ENCODE data around the gene OR2A25. TPM values are rescaled to one million over a fixed set of nuclear protein-coding genes. Genes with fewer than 3 reads are reported as not detected.

The OR2A25 gene
- total and polyA plus RNA-seq, 8 donors = 0.12 TPM; not detected in 7

GRCh38 chr7:144109283-144109682, 39.7 kb downstream of the OR2A25 start, which contains the start of gene OR2A2:
TSS of gene OR2A2 (plus strand) at chr7:144109583. CDS start at chr7:144109583, 0 bp downstream.
- no peak for DNase-seq
- no peaks in the 10 kb centered on the region for H3K9me3 ChIP-seq
- H3K27ac ChIP-seq = no peak within 1 kb of the TSS
- no peaks in the 10 kb centered on the region for H3K27me3 ChIP-seq
- TF ChIP-seq, protein P1, sequence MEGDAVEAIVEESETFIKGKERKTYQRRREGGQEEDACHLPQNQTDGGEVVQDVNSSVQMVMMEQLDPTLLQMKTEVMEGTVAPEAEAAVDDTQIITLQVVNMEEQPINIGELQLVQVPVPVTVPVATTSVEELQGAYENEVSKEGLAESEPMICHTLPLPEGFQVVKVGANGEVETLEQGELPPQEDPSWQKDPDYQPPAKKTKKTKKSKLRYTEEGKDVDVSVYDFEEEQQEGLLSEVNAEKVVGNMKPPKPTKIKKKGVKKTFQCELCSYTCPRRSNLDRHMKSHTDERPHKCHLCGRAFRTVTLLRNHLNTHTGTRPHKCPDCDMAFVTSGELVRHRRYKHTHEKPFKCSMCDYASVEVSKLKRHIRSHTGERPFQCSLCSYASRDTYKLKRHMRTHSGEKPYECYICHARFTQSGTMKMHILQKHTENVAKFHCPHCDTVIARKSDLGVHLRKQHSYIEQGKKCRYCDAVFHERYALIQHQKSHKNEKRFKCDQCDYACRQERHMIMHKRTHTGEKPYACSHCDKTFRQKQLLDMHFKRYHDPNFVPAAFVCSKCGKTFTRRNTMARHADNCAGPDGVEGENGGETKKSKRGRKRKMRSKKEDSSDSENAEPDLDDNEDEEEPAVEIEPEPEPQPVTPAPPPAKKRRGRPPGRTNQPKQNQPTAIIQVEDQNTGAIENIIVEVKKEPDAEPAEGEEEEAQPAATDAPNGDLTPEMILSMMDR (IDR thresholded peaks at IDR 0.05) = no peak
- no peak within 1 kb of the TSS for H3K4me3 ChIP-seq
- no peaks in the 10 kb centered on the region for H3K4me1 ChIP-seq
- FAIRE-seq = no peak
- ATAC-seq = no peak
- intact Hi-C loops (cut with DNase I) = no loop called here
- H3K36me3 ChIP-seq = no peaks in the 10 kb centered on the region
- 79 to 88% methylated on average over 2 of the region's 2 CpGs for WGBS, 2 donors

DNA sequence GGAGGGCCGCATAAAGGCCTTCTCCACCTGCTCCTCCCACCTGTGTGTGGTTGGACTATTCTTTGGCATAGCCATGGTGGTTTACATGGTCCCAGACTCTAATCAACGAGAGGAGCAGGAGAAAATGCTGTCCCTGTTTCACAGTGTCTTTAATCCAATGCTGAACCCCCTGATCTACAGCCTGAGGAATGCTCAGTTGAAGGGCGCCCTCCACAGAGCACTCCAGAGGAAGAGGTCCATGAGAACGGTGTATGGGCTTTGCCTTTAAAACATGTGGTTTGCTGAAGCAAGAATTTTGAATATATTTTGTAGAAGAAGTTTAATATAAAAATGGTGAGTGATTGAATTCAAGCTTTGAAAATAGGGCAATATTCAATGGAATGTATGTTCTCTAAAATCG, 40.7 kb downstream of the OR2A25 start:
- no peak overlapping the region for H3K4me3 ChIP-seq
- no peaks in the 10 kb centered on the region for H3K4me1 ChIP-seq
- no peak overlapping the region for H3K27ac ChIP-seq
- TF ChIP-seq, protein P1 (IDR thresholded peaks at IDR 0.05) = no peak
- FAIRE-seq (no peak), ATAC-seq (no peak), DNase-seq (no peak)
- no peaks in the 10 kb centered on the region for H3K9me3 ChIP-seq
- no peaks in the 10 kb centered on the region for H3K36me3 ChIP-seq
- intact Hi-C loops (cut with DNase I) = no loop called here
- 72 to 83% methylated on average over 5 of the region's 5 CpGs for WGBS, 2 donors
- H3K27me3 ChIP-seq = no peaks in the 10 kb centered on the region

DNA sequence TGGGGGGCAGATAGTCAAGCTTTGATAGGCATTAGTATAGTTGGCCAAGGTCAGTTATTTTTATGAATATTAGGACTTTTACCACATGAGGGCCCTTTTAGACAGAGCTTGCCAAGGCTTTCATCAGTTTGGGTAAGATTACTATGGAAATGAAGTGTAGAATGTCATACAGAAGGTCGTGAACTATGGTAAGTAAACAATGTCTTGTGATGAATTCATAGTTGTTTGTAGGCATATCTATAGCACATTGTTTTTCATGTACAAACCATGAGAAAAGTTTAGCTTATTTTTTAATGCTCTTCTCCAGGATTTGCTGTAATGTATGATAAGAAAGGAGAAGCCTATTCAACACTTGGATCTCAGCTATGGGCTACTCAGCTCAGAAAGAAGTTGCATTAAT, 44.0 kb downstream of the OR2A25 start:
- no peak overlapping the region for H3K27ac ChIP-seq
- DNase-seq (no peak), ATAC-seq (no peak), FAIRE-seq (no peak)
- H3K36me3 ChIP-seq = no peaks in the 10 kb centered on the region
- no peaks in the 10 kb centered on the region for H3K27me3 ChIP-seq
- TF ChIP-seq, protein P1 (IDR thresholded peaks at IDR 0.05) = no peak
- whole genome bisulfite sequencing, 2 donors = 4 to 17% methylated on average over 1 of the region's 1 CpG
- H3K4me3 ChIP-seq = no peak overlapping the region
- no peaks in the 10 kb centered on the region for H3K4me1 ChIP-seq
- intact Hi-C loops (cut with DNase I) = no loop called here
- no peaks in the 10 kb centered on the region for H3K9me3 ChIP-seq

DNA sequence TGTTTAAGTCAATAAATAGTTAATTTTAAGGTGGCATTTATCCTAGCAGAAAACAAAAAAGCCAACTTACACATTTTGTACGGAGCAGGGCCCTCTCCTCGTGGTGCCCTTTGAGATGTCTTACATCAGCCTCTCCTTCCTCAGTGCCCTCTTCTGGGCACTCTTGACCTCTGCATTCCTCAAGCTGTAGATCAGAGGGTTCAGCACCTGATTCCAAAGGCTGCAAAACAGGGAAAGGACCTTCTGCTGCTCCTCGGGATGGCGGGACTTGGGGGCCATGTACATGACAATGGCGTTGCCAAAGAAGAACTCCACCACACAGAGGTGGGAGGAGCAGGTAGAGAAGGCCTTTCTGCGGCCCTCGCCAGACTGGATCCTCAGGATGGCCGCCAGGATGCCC, 48.7 kb downstream of the OR2A25 start:
- intact Hi-C loops (cut with DNase I) = no loop called here
- Histone ChIP-seq H3K4me3 (no peak overlapping the region), H3K27me3 (no peaks in the 10 kb centered on the region), H3K9me3 (no peaks in the 10 kb centered on the region), H3K27ac (no peak overlapping the region), H3K36me3 (no peaks in the 10 kb centered on the region), H3K4me1 (no peaks in the 10 kb centered on the region)
- peak in 1 of 6 donors; percentile 9 for DNase-seq
- WGBS, 2 donors = 60 to 61% methylated on average over 8 of the region's 8 CpGs
- FAIRE-seq = no peak
- TF ChIP-seq, protein P1 (IDR thresholded peaks at IDR 0.05) = no peak
- no peak for ATAC-seq

DNA sequence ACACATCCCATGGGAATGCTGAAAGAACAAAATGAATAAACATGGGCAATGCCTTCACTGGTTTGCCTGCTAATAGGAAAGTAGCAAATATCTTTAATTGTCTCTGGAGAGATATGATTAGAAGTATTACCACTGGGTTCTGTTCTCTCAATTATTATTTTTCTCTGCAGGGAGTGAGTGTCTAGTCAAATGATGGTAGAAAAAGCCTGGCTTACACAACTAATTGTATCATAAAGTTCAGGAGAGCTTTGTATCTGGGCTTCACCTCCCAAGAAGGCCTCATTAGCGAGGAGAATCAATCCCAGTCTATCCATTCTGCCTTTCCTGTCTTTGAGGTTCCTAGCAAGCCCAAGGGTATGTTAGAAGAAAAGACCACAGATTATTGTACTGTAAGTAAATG, 53.3 kb downstream of the OR2A25 start, which contains the start of gene OR2A14:
OR2A14 (plus strand) TSS at position 301 of the 400 bp plus-strand sequence. CDS start 5,937 bp downstream, outside the sequence.
- intact Hi-C loops (cut with DNase I) = no loop called here
- Histone ChIP-seq H3K27ac (no peak within 1 kb of the TSS), H3K27me3 (no peaks in the 10 kb centered on the region), H3K4me1 (no peaks in the 10 kb centered on the region), H3K36me3 (no peaks in the 10 kb centered on the region), H3K4me3 (no peak within 1 kb of the TSS), H3K9me3 (no peaks in the 10 kb centered on the region)
- DNase-seq = no peak
- ATAC-seq = no peak
- WGBS, 2 donors = 81 to 96% methylated on average over 1 of the region's 1 CpG
- TF ChIP-seq, protein P1 (IDR thresholded peaks at IDR 0.05) = no peak
- no peak for FAIRE-seq

Other genes with a start within 250 kb of the OR2A25 start
- gene TCAF1, start 167.6 kb upstream of the OR2A25 start, total RNA-seq = 10 to 100 TPM; 12.4 to 30.5 (median 19.2) TPM
- gene TCAF1, start 167.6 kb upstream of the OR2A25 start, polyA plus RNA-seq = 10 to 100 TPM in 1 of 2 donors, 1 to 10 TPM in 1; 9.1 to 20.4 TPM
- not detected for gene OR2F2, start 134.6 kb upstream of the OR2A25 start, total RNA-seq
- not detected for gene OR2F2, start 134.6 kb upstream of the OR2A25 start, polyA plus RNA-seq
- not detected for gene OR2F1, start 115.0 kb upstream of the OR2A25 start, total RNA-seq
- gene OR2F1, start 115.0 kb upstream of the OR2A25 start, polyA plus RNA-seq = not detected
- gene OR6B1, start 69.5 kb upstream of the OR2A25 start, total RNA-seq = not detected
- not detected for gene OR6B1, start 69.5 kb upstream of the OR2A25 start, polyA plus RNA-seq
- gene OR2A5, start 20.9 kb upstream of the OR2A25 start, total RNA-seq = not detected
- not detected for gene OR2A5, start 20.9 kb upstream of the OR2A25 start, polyA plus RNA-seq
- gene OR2A12, start 16.5 kb downstream of the OR2A25 start, total RNA-seq = not detected
- not detected for gene OR2A12, start 16.5 kb downstream of the OR2A25 start, polyA plus RNA-seq
- not detected for gene OR2A2, start 39.8 kb downstream of the OR2A25 start, total RNA-seq
- gene OR2A2, start 39.8 kb downstream of the OR2A25 start, polyA plus RNA-seq = not detected
- gene OR2A14, start 53.4 kb downstream of the OR2A25 start, total RNA-seq = not detected
- not detected for gene OR2A14, start 53.4 kb downstream of the OR2A25 start, polyA plus RNA-seq
- 1 to 10 TPM in 4 of 6 donors, under 1 TPM in 2; 0.51 to 5.4 (median 1.5) TPM for gene CTAGE4, start 113.7 kb downstream of the OR2A25 start, total RNA-seq
- gene CTAGE4, start 113.7 kb downstream of the OR2A25 start, polyA plus RNA-seq = 1 to 10 TPM; 2.7 to 4.0 TPM
- 10 to 100 TPM in 1 of 6 donors, 1 to 10 TPM in 5; 5.1 to 10.6 (median 7.6) TPM for gene ARHGEF35, start 126.0 kb downstream of the OR2A25 start, total RNA-seq
- gene ARHGEF35, start 126.0 kb downstream of the OR2A25 start, polyA plus RNA-seq = 1 to 10 TPM; 6.1 to 7.1 TPM
- not detected for gene OR2A42, start 169.8 kb downstream of the OR2A25 start, total RNA-seq
- gene OR2A42, start 169.8 kb downstream of the OR2A25 start, polyA plus RNA-seq = not detected
- 1 to 10 TPM; 2.9 to 5.7 (median 3.5) TPM for gene OR2A7, start 195.0 kb downstream of the OR2A25 start, total RNA-seq
- gene OR2A7, start 195.0 kb downstream of the OR2A25 start, polyA plus RNA-seq = 1 to 10 TPM; 1.3 to 1.4 TPM
- gene CTAGE8, start 199.5 kb downstream of the OR2A25 start, total RNA-seq = 1 to 10 TPM in 5 of 6 donors, under 1 TPM in 1; 0.72 to 2.6 (median 1.7) TPM
- 1 to 10 TPM in 1 of 2 donors, not detected in 1; 1.8 TPM for gene CTAGE8, start 199.5 kb downstream of the OR2A25 start, polyA plus RNA-seq
- not detected for gene OR2A1, start 242.6 kb downstream of the OR2A25 start, total RNA-seq
- under 1 TPM in 1 of 2 donors, not detected in 1; 0.14 TPM for gene OR2A1, start 242.6 kb downstream of the OR2A25 start, polyA plus RNA-seq